ENCODE results near the gene STIP1. TPM values are rescaled to one million over a fixed set of nuclear protein-coding genes. Genes with fewer than 3 reads are reported as not detected.

Gene STIP1
- total and polyA plus RNA-seq, 9 of the 15 experiments (the other 6 are each of a cell fraction or from before 2014, with no cell fraction given): 58.1 to 465 (median 346) TPM

DNA sequence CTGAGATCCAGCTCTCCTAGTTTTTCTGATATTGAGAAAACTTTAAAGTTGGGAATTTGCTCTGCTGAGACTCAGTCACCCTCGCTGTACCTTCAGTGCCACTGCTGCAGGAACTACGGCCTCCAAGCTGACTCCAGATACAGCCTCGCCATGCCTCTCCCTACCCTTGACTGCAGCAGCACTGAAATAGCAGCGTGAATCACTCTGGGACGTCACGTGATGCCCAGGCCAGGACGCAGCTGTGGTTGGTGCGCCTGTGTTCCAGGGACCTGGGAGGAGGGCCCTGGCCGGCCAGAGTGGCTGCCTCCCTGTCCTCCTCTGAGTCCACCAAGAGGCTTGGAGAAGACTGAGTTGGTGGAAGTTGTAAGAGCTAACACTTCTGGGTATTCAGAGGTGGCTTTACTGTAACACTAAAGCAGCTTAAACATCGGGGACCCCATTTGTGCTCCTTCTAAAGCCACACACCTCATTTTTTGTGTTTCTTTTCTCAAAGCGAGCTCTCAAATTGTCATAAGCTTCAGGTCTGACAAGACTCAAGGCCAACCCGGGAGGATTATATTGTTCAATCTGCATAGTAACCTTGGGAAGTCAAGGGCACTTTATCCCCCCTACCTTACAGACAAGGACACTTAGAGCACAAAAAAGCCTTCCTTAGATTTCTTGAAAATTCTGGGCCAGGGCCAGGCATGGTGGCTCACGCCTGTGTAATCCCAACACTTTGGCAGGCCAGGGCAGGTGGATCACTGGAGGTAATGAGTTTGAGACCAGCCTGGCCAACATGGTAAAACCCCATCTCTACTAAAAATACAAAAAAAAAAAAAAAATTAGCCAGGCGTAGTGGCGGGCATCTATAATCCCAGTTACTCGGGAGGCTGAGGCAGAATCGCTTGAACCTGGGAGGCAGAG is 4.2 kb upstream of the STIP1 start (continued):
- no peak for TF ChIP-seq ZNF274 (IDR thresholded peaks at IDR 0.05; ENCODE audit: borderline replicate concordance, low read depth, low read length)
- no peak for TF ChIP-seq ZNF224 (CRISPR knock-in tag; IDR thresholded peaks at IDR 0.05)
- TF ChIP-seq, protein P1, sequence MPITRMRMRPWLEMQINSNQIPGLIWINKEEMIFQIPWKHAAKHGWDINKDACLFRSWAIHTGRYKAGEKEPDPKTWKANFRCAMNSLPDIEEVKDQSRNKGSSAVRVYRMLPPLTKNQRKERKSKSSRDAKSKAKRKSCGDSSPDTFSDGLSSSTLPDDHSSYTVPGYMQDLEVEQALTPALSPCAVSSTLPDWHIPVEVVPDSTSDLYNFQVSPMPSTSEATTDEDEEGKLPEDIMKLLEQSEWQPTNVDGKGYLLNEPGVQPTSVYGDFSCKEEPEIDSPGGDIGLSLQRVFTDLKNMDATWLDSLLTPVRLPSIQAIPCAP (CRISPR knock-in tag; IDR thresholded peaks at IDR 0.05; ENCODE audit: borderline replicate concordance): no peak
- TF ChIP-seq, protein P2, sequence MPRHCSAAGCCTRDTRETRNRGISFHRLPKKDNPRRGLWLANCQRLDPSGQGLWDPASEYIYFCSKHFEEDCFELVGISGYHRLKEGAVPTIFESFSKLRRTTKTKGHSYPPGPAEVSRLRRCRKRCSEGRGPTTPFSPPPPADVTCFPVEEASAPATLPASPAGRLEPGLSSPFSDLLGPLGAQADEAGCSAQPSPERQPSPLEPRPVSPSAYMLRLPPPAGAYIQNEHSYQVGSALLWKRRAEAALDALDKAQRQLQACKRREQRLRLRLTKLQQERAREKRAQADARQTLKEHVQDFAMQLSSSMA (CRISPR knock-in tag; IDR thresholded peaks at IDR 0.05): no peak
- no peak for TF ChIP-seq DDX20 (tag; IDR thresholded peaks at IDR 0.05; ENCODE audit: low read depth)
- TF ChIP-seq, protein P3, sequence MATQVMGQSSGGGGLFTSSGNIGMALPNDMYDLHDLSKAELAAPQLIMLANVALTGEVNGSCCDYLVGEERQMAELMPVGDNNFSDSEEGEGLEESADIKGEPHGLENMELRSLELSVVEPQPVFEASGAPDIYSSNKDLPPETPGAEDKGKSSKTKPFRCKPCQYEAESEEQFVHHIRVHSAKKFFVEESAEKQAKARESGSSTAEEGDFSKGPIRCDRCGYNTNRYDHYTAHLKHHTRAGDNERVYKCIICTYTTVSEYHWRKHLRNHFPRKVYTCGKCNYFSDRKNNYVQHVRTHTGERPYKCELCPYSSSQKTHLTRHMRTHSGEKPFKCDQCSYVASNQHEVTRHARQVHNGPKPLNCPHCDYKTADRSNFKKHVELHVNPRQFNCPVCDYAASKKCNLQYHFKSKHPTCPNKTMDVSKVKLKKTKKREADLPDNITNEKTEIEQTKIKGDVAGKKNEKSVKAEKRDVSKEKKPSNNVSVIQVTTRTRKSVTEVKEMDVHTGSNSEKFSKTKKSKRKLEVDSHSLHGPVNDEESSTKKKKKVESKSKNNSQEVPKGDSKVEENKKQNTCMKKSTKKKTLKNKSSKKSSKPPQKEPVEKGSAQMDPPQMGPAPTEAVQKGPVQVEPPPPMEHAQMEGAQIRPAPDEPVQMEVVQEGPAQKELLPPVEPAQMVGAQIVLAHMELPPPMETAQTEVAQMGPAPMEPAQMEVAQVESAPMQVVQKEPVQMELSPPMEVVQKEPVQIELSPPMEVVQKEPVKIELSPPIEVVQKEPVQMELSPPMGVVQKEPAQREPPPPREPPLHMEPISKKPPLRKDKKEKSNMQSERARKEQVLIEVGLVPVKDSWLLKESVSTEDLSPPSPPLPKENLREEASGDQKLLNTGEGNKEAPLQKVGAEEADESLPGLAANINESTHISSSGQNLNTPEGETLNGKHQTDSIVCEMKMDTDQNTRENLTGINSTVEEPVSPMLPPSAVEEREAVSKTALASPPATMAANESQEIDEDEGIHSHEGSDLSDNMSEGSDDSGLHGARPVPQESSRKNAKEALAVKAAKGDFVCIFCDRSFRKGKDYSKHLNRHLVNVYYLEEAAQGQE (IDR thresholded peaks at IDR 0.05; ENCODE audit: borderline replicate concordance): peak; percentile 88
- TF ChIP-seq, protein P3 (CRISPR knock-in tag; IDR thresholded peaks at IDR 0.05; ENCODE audit: low read depth): no peak
- no peak for TF ChIP-seq DMBX1 (CRISPR knock-in tag; IDR thresholded peaks at IDR 0.05; ENCODE audit: borderline replicate concordance)
- TF ChIP-seq, protein P4, sequence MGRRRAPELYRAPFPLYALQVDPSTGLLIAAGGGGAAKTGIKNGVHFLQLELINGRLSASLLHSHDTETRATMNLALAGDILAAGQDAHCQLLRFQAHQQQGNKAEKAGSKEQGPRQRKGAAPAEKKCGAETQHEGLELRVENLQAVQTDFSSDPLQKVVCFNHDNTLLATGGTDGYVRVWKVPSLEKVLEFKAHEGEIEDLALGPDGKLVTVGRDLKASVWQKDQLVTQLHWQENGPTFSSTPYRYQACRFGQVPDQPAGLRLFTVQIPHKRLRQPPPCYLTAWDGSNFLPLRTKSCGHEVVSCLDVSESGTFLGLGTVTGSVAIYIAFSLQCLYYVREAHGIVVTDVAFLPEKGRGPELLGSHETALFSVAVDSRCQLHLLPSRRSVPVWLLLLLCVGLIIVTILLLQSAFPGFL (CRISPR knock-in tag; IDR thresholded peaks at IDR 0.05): no peak
- TF ChIP-seq, protein P5, sequence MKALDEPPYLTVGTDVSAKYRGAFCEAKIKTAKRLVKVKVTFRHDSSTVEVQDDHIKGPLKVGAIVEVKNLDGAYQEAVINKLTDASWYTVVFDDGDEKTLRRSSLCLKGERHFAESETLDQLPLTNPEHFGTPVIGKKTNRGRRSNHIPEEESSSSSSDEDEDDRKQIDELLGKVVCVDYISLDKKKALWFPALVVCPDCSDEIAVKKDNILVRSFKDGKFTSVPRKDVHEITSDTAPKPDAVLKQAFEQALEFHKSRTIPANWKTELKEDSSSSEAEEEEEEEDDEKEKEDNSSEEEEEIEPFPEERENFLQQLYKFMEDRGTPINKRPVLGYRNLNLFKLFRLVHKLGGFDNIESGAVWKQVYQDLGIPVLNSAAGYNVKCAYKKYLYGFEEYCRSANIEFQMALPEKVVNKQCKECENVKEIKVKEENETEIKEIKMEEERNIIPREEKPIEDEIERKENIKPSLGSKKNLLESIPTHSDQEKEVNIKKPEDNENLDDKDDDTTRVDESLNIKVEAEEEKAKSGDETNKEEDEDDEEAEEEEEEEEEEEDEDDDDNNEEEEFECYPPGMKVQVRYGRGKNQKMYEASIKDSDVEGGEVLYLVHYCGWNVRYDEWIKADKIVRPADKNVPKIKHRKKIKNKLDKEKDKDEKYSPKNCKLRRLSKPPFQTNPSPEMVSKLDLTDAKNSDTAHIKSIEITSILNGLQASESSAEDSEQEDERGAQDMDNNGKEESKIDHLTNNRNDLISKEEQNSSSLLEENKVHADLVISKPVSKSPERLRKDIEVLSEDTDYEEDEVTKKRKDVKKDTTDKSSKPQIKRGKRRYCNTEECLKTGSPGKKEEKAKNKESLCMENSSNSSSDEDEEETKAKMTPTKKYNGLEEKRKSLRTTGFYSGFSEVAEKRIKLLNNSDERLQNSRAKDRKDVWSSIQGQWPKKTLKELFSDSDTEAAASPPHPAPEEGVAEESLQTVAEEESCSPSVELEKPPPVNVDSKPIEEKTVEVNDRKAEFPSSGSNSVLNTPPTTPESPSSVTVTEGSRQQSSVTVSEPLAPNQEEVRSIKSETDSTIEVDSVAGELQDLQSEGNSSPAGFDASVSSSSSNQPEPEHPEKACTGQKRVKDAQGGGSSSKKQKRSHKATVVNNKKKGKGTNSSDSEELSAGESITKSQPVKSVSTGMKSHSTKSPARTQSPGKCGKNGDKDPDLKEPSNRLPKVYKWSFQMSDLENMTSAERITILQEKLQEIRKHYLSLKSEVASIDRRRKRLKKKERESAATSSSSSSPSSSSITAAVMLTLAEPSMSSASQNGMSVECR (CRISPR knock-in tag; IDR thresholded peaks at IDR 0.05): peak; percentile 57; the same call in 1 of the 2 replicates
- no peak for TF ChIP-seq GATAD2A (IDR thresholded peaks at IDR 0.05)
